HL-60 (cell line): ENCODE results near the gene LCNL1.

Source experiments
- CTCF ChIP-seq: IDR thresholded peaks from one replicate; pipeline ENCODE4 v1.5.1; 2011; ENCODE audit warnings: low read length, control low read depth, inconsistent platforms; ENCODE audit not compliant: insufficient read depth
- GABPA ChIP-seq: IDR thresholded peaks from 2 replicates; pipeline ENCODE4 v1.6.1; 2012; ENCODE audit warnings: low read depth
- POLR2AphosphoS5 ChIP-seq: IDR thresholded peaks from 2 replicates; pipeline ENCODE4 v1.6.1; 2012; ENCODE audit warnings: low read depth
- REST ChIP-seq: IDR thresholded peaks from 2 replicates; pipeline ENCODE4 v1.6.1; 2012; ENCODE audit warnings: low read depth; ENCODE audit not compliant: insufficient replicate concordance

- TF ChIP-seq CTCF (no peak), GABPA (no peak), POLR2AphosphoS5 (no peak), REST (no peak)
Measured at GRCh38 chr9:136957461-136957860, 25.3 kb upstream of the LCNL1 start.
